Suppressor macrophage treated with lipopolysaccharide for 4 hours (primary cell): Measurements from ENCODE around the gene NEURL1.

Experiments used
- DNase-seq: peaks from one replicate; pipeline ENCODE4 v3.0.0-alpha.2; 2020

The NEURL1 gene

GRCh38 chr10:103493362-103493915, at the start of gene NEURL1:
Gene NEURL1, plus strand, starts transcription at chr10:103493705. Its CDS starts 683 bp downstream, at chr10:103494388.
- peak; percentile 8 for DNase-seq

- DNase-seq, result no peak
Observed at GRCh38 chr10:103444478-103444877, 49.0 kb upstream of the NEURL1 start.

- no peak for DNase-seq
Observed at GRCh38 chr10:103445366-103445765, 48.1 kb upstream of the NEURL1 start.

GRCh38 chr10:103445767-103446567, 47.5 kb upstream of the NEURL1 start:
- DNase-seq, result peak; percentile 41

GRCh38 chr10:103447187-103447586, 46.3 kb upstream of the NEURL1 start:
- DNase-seq, result no peak

GRCh38 chr10:103448746-103449145, 44.8 kb upstream of the NEURL1 start:
- DNase-seq, result peak; percentile 83

- no peak for DNase-seq
Observed at GRCh38 chr10:103449208-103450144, 44.0 kb upstream of the NEURL1 start.

GRCh38 chr10:103450201-103450695, 43.3 kb upstream of the NEURL1 start:
- no peak for DNase-seq

GRCh38 chr10:103451091-103451813, 42.3 kb upstream of the NEURL1 start:
- peak; percentile 54 for DNase-seq

- DNase-seq, result peak; percentile 69
Observed at GRCh38 chr10:103451831-103452505, 41.5 kb upstream of the NEURL1 start, which contains the start of gene CALHM2. Gene CALHM2, minus strand, starts transcription at chr10:103452370. Its CDS starts 2,429 bp downstream, at chr10:103449941.

GRCh38 chr10:103452506-103453230, 40.8 kb upstream of the NEURL1 start:
- no peak for DNase-seq

GRCh38 chr10:103454026-103454425, 39.5 kb upstream of the NEURL1 start:
- DNase-seq, result no peak

GRCh38 chr10:103455235-103455634, 38.3 kb upstream of the NEURL1 start:
- DNase-seq, result no peak

GRCh38 chr10:103456074-103456660, 37.3 kb upstream of the NEURL1 start:
- no peak for DNase-seq

GRCh38 chr10:103457176-103457712, 36.3 kb upstream of the NEURL1 start:
- no peak for DNase-seq

- no peak for DNase-seq
Observed at GRCh38 chr10:103457896-103458583, 35.5 kb upstream of the NEURL1 start.

- no peak for DNase-seq
Observed at GRCh38 chr10:103458720-103459119, 34.8 kb upstream of the NEURL1 start, which contains the start of gene CALHM1. Gene CALHM1, minus strand, starts transcription at chr10:103458900. Its CDS starts 149 bp downstream, at chr10:103458751.

- DNase-seq, result no peak
Observed at GRCh38 chr10:103459615-103460014, 33.9 kb upstream of the NEURL1 start.

- peak; percentile 69 for DNase-seq
Observed at GRCh38 chr10:103463499-103463898, 30.0 kb upstream of the NEURL1 start.
